Iris pigment epithelial cell (primary cell): ENCODE data around the gene ZBED1.
"Not testable (repeated sequence)": the region's sequence is repeated elsewhere in the genome, so short reads cannot be mapped to it uniquely, and the experiment has no call there.

Experiments
- DNase-seq: peaks from one replicate; pipeline ENCODE4 v3.0.0-alpha.2; 2011; ENCODE audit warnings: low read depth

ZBED1 gene

DNA sequence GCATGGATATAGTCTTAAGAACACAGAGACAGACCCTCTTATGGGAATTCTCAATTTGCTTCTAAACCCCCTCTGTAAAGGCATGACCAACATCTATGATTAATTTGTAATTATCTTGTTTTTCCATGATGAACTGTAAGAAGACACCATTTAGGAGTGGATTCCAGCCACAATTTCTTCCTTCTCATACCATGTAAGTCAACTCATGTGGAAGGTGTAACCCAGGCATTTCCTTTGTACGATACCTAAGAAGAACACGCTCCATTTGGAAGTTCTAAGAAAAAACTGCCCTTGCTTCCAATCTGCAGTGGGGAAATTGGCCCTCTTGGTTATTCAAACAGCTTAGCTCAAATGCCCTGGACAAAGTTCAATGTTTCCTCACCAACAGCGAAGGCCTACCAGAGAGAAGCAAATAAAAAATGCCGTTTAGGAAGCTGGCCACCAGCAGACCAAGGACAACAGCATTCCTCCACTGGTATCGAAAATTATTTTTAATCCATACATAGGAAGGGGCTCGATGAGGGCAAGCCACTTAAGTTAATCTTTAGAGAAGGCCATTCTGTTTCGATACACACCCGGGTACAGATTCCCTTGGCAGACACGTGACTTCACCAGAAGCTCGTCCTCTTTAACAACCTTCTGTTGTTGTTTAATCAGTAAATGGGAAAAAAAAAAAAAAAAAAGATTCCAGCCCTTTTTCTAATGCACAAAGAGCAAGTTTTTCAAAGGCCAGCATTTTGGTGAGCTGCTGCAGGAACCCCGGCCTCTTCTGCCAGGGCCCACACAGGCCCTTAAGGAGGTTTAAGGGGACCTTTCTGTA lies 2.6 kb downstream of the ZBED1 start:
- DNase-seq, result peak; percentile 55

DNA sequence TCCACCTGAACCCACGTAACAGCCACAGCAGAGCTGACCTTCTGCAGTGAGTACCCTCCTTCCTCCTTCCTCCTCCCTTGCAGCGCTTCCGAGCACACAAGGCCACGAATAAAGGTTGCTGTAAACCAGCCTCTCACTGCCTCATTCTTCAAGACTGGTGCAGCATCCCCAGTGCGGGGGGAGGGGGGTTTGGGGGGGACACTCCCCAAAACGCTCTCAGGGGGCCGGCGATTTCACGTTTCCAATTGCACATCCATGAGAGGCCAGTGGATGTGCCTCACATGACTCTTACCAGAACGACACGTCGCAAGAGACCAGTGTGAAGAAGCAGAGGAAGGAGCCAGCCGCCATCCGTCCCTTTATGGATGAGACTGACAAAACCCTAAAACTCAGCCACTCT lies 5.2 kb downstream of the ZBED1 start:
- no peak for DNase-seq

- DNase-seq, result no peak
These were observed 8.1 kb downstream of the ZBED1 start for GRCh38 chrX:2492531-2493218.

- no peak for DNase-seq
These were observed 10.1 kb downstream of the ZBED1 start for GRCh38 chrX:2490634-2491033.

DNA sequence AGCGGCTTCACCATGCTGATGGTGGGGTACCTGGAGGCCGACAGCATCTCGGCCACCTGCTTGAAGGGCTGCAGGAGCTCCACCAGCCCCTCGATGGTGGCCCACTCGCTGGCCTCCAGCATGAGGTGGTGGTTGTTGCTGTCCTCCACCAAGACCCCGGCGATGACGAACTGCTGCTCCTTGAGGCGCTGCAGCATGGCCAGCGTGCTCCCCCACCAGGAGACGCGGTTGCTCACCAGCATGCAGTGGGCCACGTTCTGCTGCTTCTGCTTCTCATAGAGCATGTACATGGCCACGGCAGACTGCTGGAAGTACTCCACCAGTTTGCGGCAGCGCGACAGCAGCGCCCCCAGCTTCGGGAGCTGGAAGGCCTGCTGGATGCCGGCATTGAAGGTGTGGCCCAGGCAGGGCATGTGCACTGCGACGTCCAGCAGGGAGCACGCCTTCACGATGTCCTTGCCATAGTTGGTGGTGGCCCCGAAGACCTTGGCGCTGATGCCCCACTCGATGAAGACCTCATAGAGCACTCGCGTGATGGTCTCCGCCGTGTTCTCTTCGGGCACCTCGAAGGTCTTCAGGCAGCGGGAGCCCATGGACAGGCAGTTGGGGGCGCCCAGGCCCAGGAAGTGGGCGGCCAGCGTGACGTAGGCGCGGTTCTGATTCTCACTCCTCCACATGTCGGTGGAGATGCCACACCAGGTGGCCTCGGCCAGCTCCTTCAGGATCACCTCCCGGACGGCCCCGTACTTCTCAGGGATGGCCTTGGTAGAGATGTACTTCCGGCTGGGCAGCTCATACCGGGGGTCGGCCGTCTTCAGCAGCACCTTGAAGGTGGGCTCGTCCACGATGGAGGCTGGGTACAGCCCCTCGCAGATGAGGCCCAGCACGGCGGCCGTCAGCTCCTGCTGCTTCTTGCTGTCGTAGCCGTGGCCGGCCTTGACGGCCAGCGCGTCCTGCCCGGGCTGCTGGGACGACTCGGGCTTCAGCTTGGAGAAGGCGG lies 11.0 kb downstream of the ZBED1 start:
- no peak for DNase-seq

DNA sequence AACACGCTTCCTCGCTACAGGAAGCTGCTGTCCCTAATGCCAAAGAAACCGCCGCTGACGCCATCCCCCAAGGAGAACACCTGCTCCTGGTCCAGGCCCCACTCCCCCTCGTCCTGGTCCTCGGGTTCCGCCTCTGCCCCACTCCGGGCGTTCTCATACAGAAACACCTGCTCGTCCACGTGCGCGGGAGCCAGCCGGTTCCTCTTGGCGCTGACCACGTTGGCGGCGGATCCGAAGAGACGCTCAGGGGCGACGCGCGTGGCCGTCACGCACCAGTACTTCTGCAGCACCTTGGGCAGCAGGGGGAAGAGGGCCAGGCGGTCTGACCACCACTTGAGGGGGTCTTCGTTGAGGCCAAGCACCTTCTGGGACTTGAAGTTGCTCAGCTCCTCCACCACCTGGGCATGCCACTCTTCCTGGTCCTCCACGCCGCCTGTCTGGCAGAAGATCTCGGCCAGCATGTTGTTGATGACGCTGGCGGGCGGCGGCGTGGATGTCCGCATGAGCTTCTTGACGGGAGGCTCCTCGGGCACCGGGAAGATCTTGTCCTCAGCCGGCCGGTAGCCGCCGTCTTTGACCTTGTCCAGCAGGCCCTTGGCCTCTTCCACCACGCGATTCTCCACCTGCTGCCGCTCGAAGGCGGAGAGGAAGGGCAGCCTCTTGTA lies 12.0 kb downstream of the ZBED1 start:
- DNase-seq, result no peak

DNA sequence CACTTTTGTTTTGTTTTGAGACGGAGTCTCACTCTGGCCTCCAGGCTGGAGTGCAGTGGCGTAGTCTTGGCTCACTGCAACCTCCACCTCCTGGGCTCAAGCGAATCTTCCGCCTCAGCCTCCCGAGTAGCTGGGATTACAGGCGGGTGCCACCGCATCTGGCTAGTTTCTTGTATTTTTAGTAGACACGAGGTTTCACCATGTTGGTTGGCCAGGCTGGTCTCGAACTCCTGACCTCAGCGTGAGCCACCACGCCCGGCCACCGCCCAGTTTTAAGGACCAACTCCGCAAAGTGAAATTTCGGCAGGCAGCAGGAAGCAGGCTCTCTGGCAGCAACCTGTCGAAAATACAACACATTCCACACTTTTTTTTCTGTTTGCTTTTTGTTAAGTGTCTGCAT lies 13.4 kb downstream of the ZBED1 start:
- DNase-seq, result no peak

- no peak for DNase-seq
These were observed 14.2 kb downstream of the ZBED1 start for GRCh38 chrX:2486476-2487133.

DNA sequence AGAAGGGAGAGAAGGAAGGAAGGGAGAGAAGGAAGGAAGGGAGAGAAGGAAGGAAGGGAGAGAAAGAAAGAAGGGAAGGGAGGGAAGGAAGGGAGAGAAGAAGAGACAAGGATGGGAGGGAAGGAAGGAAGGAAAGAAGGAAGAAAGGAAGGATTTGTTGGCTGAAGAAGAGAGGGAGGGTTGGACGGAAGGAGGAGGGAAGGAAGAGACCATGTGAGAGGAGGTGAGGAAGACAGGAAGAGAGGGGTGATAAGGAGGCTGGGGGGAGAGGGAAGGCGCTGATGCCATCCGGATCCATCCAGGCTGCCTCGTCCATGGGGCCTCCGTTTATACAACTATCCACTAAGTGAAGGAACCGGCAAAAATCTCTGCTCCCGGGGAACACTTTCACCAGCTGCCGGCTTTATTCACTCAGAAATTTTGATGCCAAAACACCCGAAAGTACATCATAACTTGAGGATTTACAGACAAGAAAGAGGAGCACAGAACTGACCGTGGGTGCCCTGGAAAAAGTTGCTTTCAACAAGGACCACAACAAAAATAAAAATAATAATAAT lies 14.9 kb downstream of the ZBED1 start:
- DNase-seq, result no peak

DNA sequence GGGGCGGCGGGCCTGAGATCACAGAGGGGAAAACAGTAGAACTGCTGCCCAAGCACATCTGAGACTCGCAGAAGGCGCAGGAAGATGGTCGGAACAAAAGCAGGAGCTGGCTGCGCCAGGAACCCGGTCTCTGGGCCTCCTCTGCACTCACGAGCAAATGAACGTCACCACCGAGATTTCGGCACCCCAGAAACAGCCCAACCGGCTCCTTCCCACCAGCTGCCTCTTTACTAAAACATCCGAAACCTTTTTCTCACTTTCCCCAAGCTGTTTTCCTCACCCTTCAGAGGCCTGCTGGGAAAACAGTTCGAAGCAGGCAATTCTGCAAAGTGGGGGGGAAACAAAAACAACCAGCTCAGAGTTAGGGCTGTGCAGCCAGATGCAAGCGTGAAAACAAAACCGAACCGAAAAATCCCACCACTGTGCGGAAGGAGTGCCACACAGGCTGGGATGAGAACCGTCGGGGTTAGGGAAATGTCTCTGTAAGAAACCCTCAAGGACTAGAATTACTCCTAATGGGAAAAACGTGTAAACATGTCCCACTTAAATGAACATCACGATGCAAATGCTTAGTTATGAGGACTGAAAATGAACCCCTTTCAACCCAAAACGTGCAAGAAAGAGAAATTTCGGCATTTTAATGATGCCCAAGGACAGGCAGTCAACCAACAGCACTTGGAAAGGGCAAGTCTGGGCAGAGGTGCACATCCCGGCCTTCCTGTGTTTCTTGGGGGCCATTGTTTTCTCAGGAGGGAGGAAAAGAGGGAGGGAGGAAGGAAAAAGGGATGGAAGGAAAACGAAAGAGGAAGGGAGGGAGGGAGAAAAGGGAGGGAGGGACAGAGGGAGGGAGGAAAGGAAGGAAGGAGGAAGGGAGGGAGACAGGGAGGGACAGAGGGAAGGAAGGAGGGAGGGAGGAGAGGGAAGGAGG lies 15.8 kb downstream of the ZBED1 start:
- DNase-seq, result peak; percentile 52

- no peak for DNase-seq
These were observed 16.5 kb downstream of the ZBED1 start for GRCh38 chrX:2484256-2484655.

DNA sequence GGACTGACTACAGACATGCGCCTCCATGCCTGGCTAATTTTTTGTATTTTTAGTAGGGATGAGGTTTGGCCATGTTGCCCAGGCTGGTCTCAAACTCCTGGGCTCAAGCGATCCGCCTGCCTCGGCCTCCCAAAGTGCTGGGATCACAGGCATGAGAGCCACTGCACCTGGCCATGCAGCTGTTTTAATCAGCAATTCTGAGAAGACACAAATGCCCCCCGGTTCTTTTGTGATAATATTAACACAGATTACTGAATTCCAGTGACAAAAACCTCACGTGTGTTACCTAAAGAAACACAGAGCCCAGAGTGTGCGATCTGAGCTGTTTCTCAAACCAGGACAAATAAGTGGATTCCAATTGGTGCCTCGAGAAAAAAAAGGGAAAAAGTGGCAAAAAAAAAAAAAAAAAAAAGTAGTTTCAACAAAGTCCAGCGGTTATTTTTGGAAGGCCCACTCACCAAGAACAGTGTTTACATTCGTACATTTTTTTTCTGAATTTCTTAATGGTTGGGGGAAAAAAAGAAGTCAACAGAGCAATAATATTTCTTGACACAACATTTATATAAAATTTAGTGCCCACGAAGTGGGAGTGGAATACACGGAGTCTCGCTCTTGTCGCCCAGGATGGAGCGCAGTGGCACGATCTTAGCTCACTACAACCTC lies 17.2 kb downstream of the ZBED1 start:
- no peak for DNase-seq

GRCh38 chrX:2481597-2481996 lies 19.2 kb downstream of the ZBED1 start:
- DNase-seq, result not testable (repeated sequence)

DNA sequence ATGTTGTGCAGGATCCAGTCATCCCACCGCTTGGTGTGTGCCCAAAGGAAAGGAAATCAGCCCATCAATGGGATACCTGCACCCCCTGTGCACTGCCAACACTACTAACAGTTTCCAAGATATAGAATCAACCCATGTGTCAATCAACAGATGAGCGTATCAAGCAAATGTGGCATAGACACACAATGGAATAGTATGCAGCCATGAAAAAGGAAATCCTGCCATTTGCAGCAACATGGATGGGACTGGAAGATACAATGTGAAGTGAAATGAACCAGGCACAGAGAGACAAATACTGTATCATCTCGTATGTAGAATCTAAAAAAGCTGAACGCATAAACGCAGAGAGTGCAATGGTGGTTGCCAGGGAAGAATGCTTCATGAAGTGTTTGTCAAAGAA lies 20.8 kb downstream of the ZBED1 start:
- not testable (repeated sequence) for DNase-seq

DNA sequence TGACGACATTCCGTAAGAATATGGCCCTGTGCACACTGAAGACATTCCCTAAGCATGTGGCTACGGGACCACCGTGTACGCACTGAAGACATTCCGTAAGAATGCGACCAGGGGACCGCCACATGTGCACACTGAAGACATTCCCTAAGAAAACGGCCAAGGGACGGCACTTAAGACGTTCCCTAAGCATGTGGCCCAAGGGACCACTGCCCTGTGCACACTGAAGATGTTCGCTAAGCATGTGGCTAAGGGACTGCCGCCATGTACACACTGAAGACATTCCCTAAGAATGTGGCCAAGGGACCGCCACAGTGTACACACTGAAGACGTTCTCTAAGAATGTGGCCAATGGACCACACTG lies 21.4 kb downstream of the ZBED1 start:
- DNase-seq, result no peak

DNA sequence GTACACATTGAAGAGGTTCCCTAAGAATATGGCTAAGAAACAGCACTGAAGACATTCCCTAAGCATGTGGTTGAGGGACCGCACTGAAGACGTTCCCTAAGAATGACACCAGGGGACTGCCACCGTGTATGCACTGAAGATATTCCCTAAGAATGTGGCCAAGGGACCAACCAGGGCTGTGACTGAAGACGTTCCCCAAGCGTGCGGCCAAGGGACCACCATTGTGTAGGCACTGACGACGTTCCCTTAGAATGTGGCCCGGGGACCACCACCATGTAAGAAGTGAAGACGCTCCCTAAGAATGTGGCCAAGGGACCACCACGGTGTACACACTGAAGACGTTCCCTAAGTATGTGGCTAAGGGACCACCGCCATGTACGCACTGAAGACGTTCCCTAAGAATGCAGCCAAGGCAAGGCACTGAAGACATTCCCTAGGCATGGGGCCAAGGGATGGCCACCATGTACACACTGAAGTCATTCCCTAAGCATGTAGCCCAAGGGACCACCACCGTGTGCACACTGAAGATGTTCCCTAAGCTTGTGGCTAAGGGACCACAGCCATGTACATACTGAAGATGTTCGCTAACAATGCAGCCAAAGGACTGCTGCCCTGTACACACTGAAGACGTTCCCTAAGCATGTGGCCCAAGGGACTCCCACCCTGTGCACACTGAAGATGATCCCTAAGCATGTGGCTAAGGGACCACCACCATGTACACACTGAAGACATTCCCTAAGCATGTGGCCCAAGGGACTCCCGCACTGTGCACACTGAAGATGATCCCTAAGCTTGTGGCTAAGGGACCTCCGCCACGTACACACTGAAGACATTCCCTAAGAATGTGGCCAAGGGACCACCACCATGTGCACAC lies 22.0 kb downstream of the ZBED1 start:
- no peak for DNase-seq

DNA sequence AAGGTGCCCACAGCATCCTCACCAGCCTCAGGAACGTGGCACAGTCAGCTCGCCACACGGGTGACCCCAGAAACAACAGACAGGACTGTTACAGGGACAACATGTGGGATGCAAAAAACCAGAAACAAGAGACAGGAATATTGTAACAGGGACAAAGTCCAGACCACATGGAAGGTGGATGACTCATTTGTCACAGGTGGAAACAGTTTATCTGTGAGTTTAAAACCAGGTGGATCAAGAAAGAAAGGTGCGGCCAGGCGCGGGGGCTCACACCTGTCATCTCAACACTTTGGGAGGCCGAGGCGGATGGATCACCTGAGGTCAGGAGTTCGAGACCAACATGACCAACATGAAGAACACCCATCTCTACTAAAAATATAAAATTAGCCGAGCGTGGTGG lies 23.5 kb downstream of the ZBED1 start:
- DNase-seq, result not testable (repeated sequence)

GRCh38 chrX:2474963-2475726 lies 25.6 kb downstream of the ZBED1 start:
- no peak for DNase-seq
